Measurements from ENCODE around the gene GANAB.

DNA sequence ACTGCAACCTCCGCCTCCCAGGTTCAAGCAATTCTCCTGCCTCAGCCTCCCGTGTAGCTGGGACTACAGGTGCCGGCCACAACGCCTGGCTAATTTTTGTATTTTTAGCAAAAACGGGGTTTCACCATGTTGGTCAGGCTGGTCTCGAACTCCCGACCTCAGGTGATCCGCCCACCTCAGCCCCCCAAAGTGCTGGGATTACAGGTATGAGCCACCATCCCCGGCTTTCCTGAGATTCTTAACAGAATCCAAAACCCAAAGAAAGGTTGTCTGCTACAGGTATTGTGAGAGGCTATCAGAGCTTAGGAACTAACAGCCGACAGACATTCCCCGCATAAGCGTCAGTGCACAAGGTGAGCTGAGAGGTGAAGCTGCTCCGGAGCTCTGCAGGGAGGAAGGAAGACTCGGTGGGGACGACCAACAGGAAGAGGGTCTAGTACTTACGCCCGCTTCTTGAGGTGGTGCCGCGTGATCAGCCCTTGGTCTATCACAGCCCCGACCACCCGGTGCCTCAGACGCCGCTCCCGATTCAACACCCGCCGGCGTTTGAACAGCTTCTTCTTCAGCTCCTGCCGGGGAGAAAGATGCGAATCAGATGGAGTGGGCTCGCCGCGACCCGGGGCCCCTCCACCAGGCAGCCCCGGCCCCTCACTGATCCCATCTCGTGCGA, 18.1 kb upstream of the GANAB start:
- TF ChIP-seq GATA2 (IDR thresholded peaks at IDR 0.05; ENCODE audit: low read depth, low read length): peak; percentile 30; the same call in 1 of the 2 replicates
- no peak for TF ChIP-seq GATA3 (IDR thresholded peaks at IDR 0.05; ENCODE audit: low read depth, low read length)

Data from SH-SY5Y (cell line).